WTC11 (cell line): ENCODE data around the gene USH1G. TPM values are rescaled to one million over a fixed set of nuclear protein-coding genes. Genes with fewer than 3 reads are reported as not detected.

Source experiments
- ATAC-seq: fragments of 200-7000 bp; cut with Tn5 transposase; 2 replicates; pipeline ENCODE4 v1.10.0; 2021; ENCODE audit warnings: mild to moderate bottlenecking, moderate library complexity
- CTCF ChIA-PET: fragments of 300-600 bp; sonication (Branson Sonifier 250); formaldehyde crosslinking; loops from one replicate; lab custom pipeline; 2021; ENCODE audit warnings: antibody characterized with exemption; lab: Charles Lee
- POLR2A ChIA-PET: fragments of 350-600 bp; sonication (Branson Sonifier 250); formaldehyde crosslinking; loops from one replicate; lab custom pipeline; 2021; ENCODE audit warnings: antibody characterized with exemption; lab: Charles Lee
- DNase-seq: peaks from one replicate; pipeline ENCODE4 v3.0.0; 2021; ENCODE audit warnings: low spot score
- H3K27ac Mint-ChIP-seq: 2 replicates; pipeline ENCODE4 v1.8.0; 2021; ENCODE audit warnings: mixed read lengths
- H3K27me3 Mint-ChIP-seq: 2 replicates; pipeline ENCODE4 v1.8.0; 2021; ENCODE audit warnings: low read depth, mild to moderate bottlenecking, moderate library complexity, mixed read lengths
- H3K36me3 Mint-ChIP-seq: 2 replicates; pipeline ENCODE4 v1.8.0; 2021; ENCODE audit warnings: mixed read lengths
- H3K4me1 Mint-ChIP-seq: 2 replicates; pipeline ENCODE4 v1.8.0; 2022; ENCODE audit warnings: mixed read lengths
- H3K4me3 Mint-ChIP-seq: 2 replicates; pipeline ENCODE4 v1.8.0; 2021; ENCODE audit warnings: mild to moderate bottlenecking, moderate library complexity, mixed read lengths
- H3K9me3 Mint-ChIP-seq: 2 replicates; pipeline ENCODE4 v1.8.0; 2021; ENCODE audit warnings: mixed read lengths
- AFF4 ChIP-seq: sonication (generic); formaldehyde crosslinking; IDR thresholded peaks from 2 replicates; pipeline ENCODE4 v1.8.1; 2023; ENCODE audit warnings: mild to moderate bottlenecking, missing genetic modification reagents, borderline replicate concordance
- CBFB ChIP-seq: sonication (generic); formaldehyde crosslinking; IDR thresholded peaks from 2 replicates; pipeline ENCODE4 v1.8.1; 2022; ENCODE audit warnings: mild to moderate bottlenecking, low read depth, missing genetic modification reagents
- CREB1 ChIP-seq: sonication (generic); formaldehyde crosslinking; IDR thresholded peaks from 2 replicates; pipeline ENCODE4 v1.8.0; 2023; ENCODE audit warnings: mild to moderate bottlenecking, missing genetic modification reagents
- CREM ChIP-seq: sonication (generic); formaldehyde crosslinking; IDR thresholded peaks from 2 replicates; pipeline ENCODE4 v1.8.1; 2022; ENCODE audit warnings: mild to moderate bottlenecking, missing genetic modification reagents, moderate library complexity
- E2F1 ChIP-seq: sonication (generic); formaldehyde crosslinking; IDR thresholded peaks from 2 replicates; pipeline ENCODE4 v1.8.0; 2022; ENCODE audit warnings: mild to moderate bottlenecking, missing genetic modification reagents
- E2F4 ChIP-seq: sonication (generic); formaldehyde crosslinking; IDR thresholded peaks from 2 replicates; pipeline ENCODE4 v1.8.1; 2022; ENCODE audit warnings: low read depth, mild to moderate bottlenecking, moderate library complexity, missing genetic modification reagents, borderline replicate concordance
- ERG ChIP-seq: fragments of 250-450 bp; sonication (Bioruptor Pico); IDR thresholded peaks from 2 replicates; pipeline ENCODE4 v1.8.0; 2021; ENCODE audit warnings: mild to moderate bottlenecking
- FOXJ3 ChIP-seq: sonication (generic); formaldehyde crosslinking; IDR thresholded peaks from 2 replicates; pipeline ENCODE4 v1.9.0; 2021; ENCODE audit warnings: missing genetic modification reagents, mild to moderate bottlenecking, borderline replicate concordance
- FOXK1 ChIP-seq: sonication (generic); formaldehyde crosslinking; IDR thresholded peaks from 2 replicates; pipeline ENCODE4 v1.8.0; 2022; ENCODE audit warnings: mild to moderate bottlenecking, moderate library complexity, missing genetic modification reagents
- FOXP1 ChIP-seq: sonication (generic); formaldehyde crosslinking; IDR thresholded peaks from 2 replicates; pipeline ENCODE4 v1.8.0; 2022; ENCODE audit warnings: missing genetic modification reagents, mild to moderate bottlenecking, moderate library complexity, borderline replicate concordance
- HMGXB4 ChIP-seq: sonication (generic); formaldehyde crosslinking; IDR thresholded peaks from 2 replicates; pipeline ENCODE4 v1.8.1; 2023; ENCODE audit warnings: mild to moderate bottlenecking, moderate library complexity, missing genetic modification reagents
- JAZF1 ChIP-seq: fragments of 250-450 bp; sonication (Bioruptor Pico); IDR thresholded peaks from 2 replicates; pipeline ENCODE4 v1.9.0; 2021; ENCODE audit warnings: moderate library complexity, mild to moderate bottlenecking, inconsistent platforms
- NR2C2 ChIP-seq: sonication (generic); formaldehyde crosslinking; IDR thresholded peaks from 2 replicates; pipeline ENCODE4 v1.8.0; 2022; ENCODE audit warnings: mild to moderate bottlenecking, missing genetic modification reagents
- OVOL2 ChIP-seq: fragments of 250-450 bp; sonication (Bioruptor Pico); IDR thresholded peaks from 2 replicates; pipeline ENCODE4 v1.9.0; 2021; ENCODE audit warnings: mild to moderate bottlenecking, borderline replicate concordance
- PRRX2 ChIP-seq: fragments of 250-450 bp; sonication (Bioruptor Pico); IDR thresholded peaks from 2 replicates; pipeline ENCODE4 v1.8.0; 2021; ENCODE audit warnings: mild to moderate bottlenecking
- RELA ChIP-seq: sonication (generic); formaldehyde crosslinking; IDR thresholded peaks from 2 replicates; pipeline ENCODE4 v1.8.1; 2022; ENCODE audit warnings: missing genetic modification reagents, mild to moderate bottlenecking, borderline replicate concordance
- TCF7 ChIP-seq: sonication (generic); formaldehyde crosslinking; IDR thresholded peaks from 2 replicates; pipeline ENCODE4 v1.8.0; 2022; ENCODE audit warnings: mild to moderate bottlenecking, low read depth, missing genetic modification reagents, moderate library complexity
- ZBTB21 ChIP-seq: sonication (generic); formaldehyde crosslinking; IDR thresholded peaks from 2 replicates; pipeline ENCODE4 v1.8.1; 2023; ENCODE audit warnings: mild to moderate bottlenecking, missing genetic modification reagents, borderline replicate concordance
- ZNF671 ChIP-seq: fragments of 250-450 bp; sonication (Bioruptor Pico); IDR thresholded peaks from 2 replicates; pipeline ENCODE4 v1.8.0; 2021; ENCODE audit warnings: mild to moderate bottlenecking
- total RNA-seq: library from RNA; stranded (reverse); gene quantifications from 3 replicates; pipeline ENCODE4 v1.2.3, GENCODE V29; 2021

The USH1G gene
- total RNA-seq, 1 experiment from 2014 or later: 1.9 TPM

GRCh38 chr17:74949455-74950115 is 26.5 kb upstream of the USH1G start:
- no peak overlapping the region for H3K4me3 Mint-ChIP-seq
- DNase-seq (no peak), ATAC-seq (no peak)
- CTCF ChIA-PET: interaction anchor here (0.6 to 5.9 kb wide), 12 partner anchors 8 to 420 kb away, joined by 3 to 56 read pairs (median 4); partner anchors contain the start of genes OTOP2 and OTOP3
- POLR2A ChIA-PET: no interaction called here
- H3K9me3 Mint-ChIP-seq: no peaks in the 10 kb centered on the region
- peaks cover 14% of the 10 kb centered on the region for H3K4me1 Mint-ChIP-seq
- H3K27ac Mint-ChIP-seq: no peak overlapping the region; the same call in 1 of the 2 replicates
- TF ChIP-seq ZNF671 (CRISPR knock-in tag) (no peak), CBFB (no peak), AFF4 (CRISPR knock-in tag) (no peak), ERG (CRISPR knock-in tag) (no peak), CREB1 (CRISPR knock-in tag) (no peak)
- TF ChIP-seq, all 79 proteins: peak for 0
- no peaks in the 10 kb centered on the region for H3K36me3 Mint-ChIP-seq
- peaks cover 9% of the 10 kb centered on the region for H3K27me3 Mint-ChIP-seq

- no peaks in the 10 kb centered on the region for H3K36me3 Mint-ChIP-seq
- peaks cover 20% of the 10 kb centered on the region for H3K4me1 Mint-ChIP-seq
- TF ChIP-seq E2F1 (CRISPR knock-in tag) (no peak), E2F4 (CRISPR knock-in tag) (no peak), FOXP1 (CRISPR knock-in tag) (no peak)
- no peak for DNase-seq
- ATAC-seq: no peak
- no peaks in the 10 kb centered on the region for H3K9me3 Mint-ChIP-seq
- H3K27me3 Mint-ChIP-seq: peaks cover 8% of the 10 kb centered on the region
- H3K27ac Mint-ChIP-seq: no peak overlapping the region
- POLR2A ChIA-PET: interaction anchor here (0.6 kb wide), 1 partner anchor 13 kb away, joined by 5 read pairs; no protein-coding TSS in a partner anchor
- no peak overlapping the region for H3K4me3 Mint-ChIP-seq
- CTCF ChIA-PET: interaction anchor here (1.1 to 5.9 kb wide), 5 partner anchors 11 to 40 kb away, joined by 3 to 56 read pairs (median 4); partner anchors contain the start of genes CDR2L and OTOP3
These were observed 24.1 kb upstream of the USH1G start for GRCh38 chr17:74947041-74947754.

GRCh38 chr17:74946641-74947040 is 23.6 kb upstream of the USH1G start:
- Mint-ChIP-seq H3K9me3 (no peaks in the 10 kb centered on the region), H3K27ac (no peak overlapping the region), H3K27me3 (peaks cover 10% of the 10 kb centered on the region), H3K4me1 (peaks cover 19% of the 10 kb centered on the region), H3K4me3 (no peak overlapping the region), H3K36me3 (no peaks in the 10 kb centered on the region)
- ChIA-PET POLR2A (no interaction called here), CTCF (interaction anchor here (0.6 to 5.9 kb wide), 6 partner anchors 11 to 41 kb away, joined by 3 to 56 read pairs (median 4); partner anchors contain the start of genes CDR2L and OTOP3)
- no peak for DNase-seq
- ATAC-seq: no peak
- TF ChIP-seq CREM: no peak
- TF ChIP-seq JAZF1: no peak
- TF ChIP-seq NR2C2 (CRISPR knock-in tag): no peak
- TF ChIP-seq TCF7 (CRISPR knock-in tag): no peak
- no peak for TF ChIP-seq HMGXB4 (CRISPR knock-in tag)
- TF ChIP-seq PRRX2 (CRISPR knock-in tag): no peak
- no peak for TF ChIP-seq FOXK1 (CRISPR knock-in tag)
- TF ChIP-seq ZBTB21 (CRISPR knock-in tag): no peak
- no peak for TF ChIP-seq OVOL2
- TF ChIP-seq ERG (CRISPR knock-in tag): no peak
- TF ChIP-seq RELA (CRISPR knock-in tag): no peak
- TF ChIP-seq FOXJ3 (CRISPR knock-in tag): no peak
